ENCODE results near the gene MOCS1. TPM values are rescaled to one million over a fixed set of nuclear protein-coding genes. Genes with fewer than 3 reads are reported as not detected.

The MOCS1 gene
- total and polyA plus RNA-seq, 2 experiments from 2014 or later = 17.2 to 28.1 TPM

Other genes starting within 250 kb of the MOCS1 start
- gene KIF6, start 209.1 kb downstream of the MOCS1 start, total RNA-seq (2014; rRNA removed; shearing (Covaris generic)) = 0.87 and 1.7 TPM in 2 replicates
- gene KIF6, start 209.1 kb downstream of the MOCS1 start, polyA plus RNA-seq (2016; fragmentation: Nextera tagmentation; extraction: Ambion mirVana) = 1.7 and 2.0 TPM in 2 replicates
- 2.5 and 4.9 TPM in 2 replicates for gene DAAM2, start 142.1 kb downstream of the MOCS1 start, total RNA-seq (2014; rRNA removed; shearing (Covaris generic))
- 1.4 and 2.2 TPM in 2 replicates for gene DAAM2, start 142.1 kb downstream of the MOCS1 start, polyA plus RNA-seq (2016; fragmentation: Nextera tagmentation; extraction: Ambion mirVana)